Astrocyte (in vitro differentiated cells and primary cell): ENCODE measurements around the gene PPM1L. TPM values are rescaled to one million over a fixed set of nuclear protein-coding genes. Genes with fewer than 3 reads are reported as not detected.

Experiments used
- DNase-seq: peaks from one replicate; pipeline ENCODE4 v3.0.0-alpha.2; 2010; ENCODE audit warnings: low read depth
- FAIRE-seq: peaks from 2 replicates; lab custom pipeline; 2011; peaks lifted over from hg19 to GRCh38; lab: Jason Lieb, UNC
- H2AFZ ChIP-seq: 2 replicates; pipeline ENCODE4 v1.6.0; 2012; ENCODE audit warnings: low read depth, low read length, inconsistent platforms
- H3K27ac ChIP-seq: 2 replicates; pipeline ENCODE4 v1.5.1; 2011; ENCODE audit warnings: low read depth, low read length, inconsistent platforms
- H3K27me3 ChIP-seq: 2 replicates; pipeline ENCODE4 v1.6.0; 2011; ENCODE audit warnings: low read length, inconsistent platforms; ENCODE audit not compliant: insufficient read depth
- H3K36me3 ChIP-seq: 2 replicates; pipeline ENCODE4 v1.5.1; 2011; ENCODE audit warnings: low read length, inconsistent platforms; ENCODE audit not compliant: insufficient read depth
- H3K4me1 ChIP-seq: 2 replicates; pipeline ENCODE4 v1.5.1; 2011; ENCODE audit warnings: low read length, inconsistent platforms; ENCODE audit not compliant: insufficient read depth
- H3K4me2 ChIP-seq: 2 replicates; pipeline ENCODE4 v1.6.0; 2012; ENCODE audit warnings: low read length, inconsistent platforms
- H3K4me3 ChIP-seq: 2 replicates; pipeline ENCODE4 v1.5.1; 2011; ENCODE audit warnings: low read depth, mild to moderate bottlenecking, low read length, inconsistent platforms; ENCODE audit not compliant: insufficient read depth
- H3K79me2 ChIP-seq: 2 replicates; pipeline ENCODE4 v1.6.0; 2012; ENCODE audit warnings: mild to moderate bottlenecking, low read length, inconsistent platforms; ENCODE audit not compliant: insufficient read depth
- H3K9ac ChIP-seq: 2 replicates; pipeline ENCODE4 v1.6.0; 2012; ENCODE audit warnings: mild to moderate bottlenecking, low read length, inconsistent platforms
- H3K9me3 ChIP-seq: 2 replicates; pipeline ENCODE4 v1.5.1; 2012; ENCODE audit warnings: low read depth, mild to moderate bottlenecking, low read length, inconsistent platforms; ENCODE audit not compliant: insufficient read depth
- H4K20me1 ChIP-seq: 2 replicates; pipeline ENCODE4 v1.6.0; 2012; ENCODE audit warnings: low read length, inconsistent platforms; ENCODE audit not compliant: insufficient read depth
- H3K27ac Mint-ChIP-seq: one replicate; pipeline ENCODE4 v1.8.0; 2021; ENCODE audit warnings: mild to moderate bottlenecking, mixed read lengths; ENCODE audit not compliant: unreplicated experiment
- H3K27me3 Mint-ChIP-seq: one replicate; pipeline ENCODE4 v1.8.0; 2021; ENCODE audit warnings: low read depth, mixed read lengths; ENCODE audit not compliant: unreplicated experiment
- H3K36me3 Mint-ChIP-seq: one replicate; pipeline ENCODE4 v1.8.0; 2021; ENCODE audit warnings: low read depth, mixed read lengths; ENCODE audit not compliant: unreplicated experiment
- H3K4me1 Mint-ChIP-seq: one replicate; pipeline ENCODE4 v1.8.0; 2021; ENCODE audit warnings: low read depth, mixed read lengths; ENCODE audit not compliant: unreplicated experiment
- H3K4me3 Mint-ChIP-seq: one replicate; pipeline ENCODE4 v1.8.0; 2021; ENCODE audit warnings: mild to moderate bottlenecking, moderate library complexity, mixed read lengths; ENCODE audit not compliant: unreplicated experiment
- H3K9me3 Mint-ChIP-seq: one replicate; pipeline ENCODE4 v1.8.0; 2021; ENCODE audit warnings: mild to moderate bottlenecking, mixed read lengths; ENCODE audit not compliant: unreplicated experiment
- EZH2 ChIP-seq: IDR thresholded peaks from 2 replicates; pipeline ENCODE4 v1.6.1; 2012; ENCODE audit warnings: mild to moderate bottlenecking, low read length, inconsistent platforms; ENCODE audit not compliant: insufficient read depth
- total RNA-seq: library from RNA; stranded (reverse); gene quantifications from 2 replicates; pipeline ENCODE4 v1.2.1, GENCODE V29; 2021
- TF ChIP-seq, protein P1 (sequence below): IDR thresholded peaks from 2 replicates; pipeline ENCODE4 v1.5.1; 2011; ENCODE audit warnings: low read depth, mild to moderate bottlenecking, inconsistent platforms, low read length, moderate library complexity; ENCODE audit not compliant: insufficient read depth

Gene PPM1L
- total RNA-seq, 1 donor from 2014 or later = 6.3 TPM

- Mint-ChIP-seq H3K27me3 (peaks cover 1% of the 10 kb centered on the region), H3K9me3 (no peaks in the 10 kb centered on the region), H3K4me1 (peaks cover 9% of the 10 kb centered on the region), H3K4me3 (no peak overlapping the region), H3K27ac (no peak overlapping the region), H3K36me3 (no peaks in the 10 kb centered on the region)
- Histone ChIP-seq H4K20me1 (no peaks in the 10 kb centered on the region), H3K27me3 (no peaks in the 10 kb centered on the region), H3K36me3 (no peaks in the 10 kb centered on the region), H2AFZ (no peak overlapping the region), H3K27ac (no peak overlapping the region), H3K9me3 (no peaks in the 10 kb centered on the region), H3K4me3 (no peak overlapping the region), H3K4me1 (peaks cover 12% of the 10 kb centered on the region), H3K4me2 (peak overlapping the region; percentile 67), H3K9ac (no peak overlapping the region), H3K79me2 (no peaks in the 10 kb centered on the region)
- TF ChIP-seq EZH2 = no peak
- TF ChIP-seq, protein P1, sequence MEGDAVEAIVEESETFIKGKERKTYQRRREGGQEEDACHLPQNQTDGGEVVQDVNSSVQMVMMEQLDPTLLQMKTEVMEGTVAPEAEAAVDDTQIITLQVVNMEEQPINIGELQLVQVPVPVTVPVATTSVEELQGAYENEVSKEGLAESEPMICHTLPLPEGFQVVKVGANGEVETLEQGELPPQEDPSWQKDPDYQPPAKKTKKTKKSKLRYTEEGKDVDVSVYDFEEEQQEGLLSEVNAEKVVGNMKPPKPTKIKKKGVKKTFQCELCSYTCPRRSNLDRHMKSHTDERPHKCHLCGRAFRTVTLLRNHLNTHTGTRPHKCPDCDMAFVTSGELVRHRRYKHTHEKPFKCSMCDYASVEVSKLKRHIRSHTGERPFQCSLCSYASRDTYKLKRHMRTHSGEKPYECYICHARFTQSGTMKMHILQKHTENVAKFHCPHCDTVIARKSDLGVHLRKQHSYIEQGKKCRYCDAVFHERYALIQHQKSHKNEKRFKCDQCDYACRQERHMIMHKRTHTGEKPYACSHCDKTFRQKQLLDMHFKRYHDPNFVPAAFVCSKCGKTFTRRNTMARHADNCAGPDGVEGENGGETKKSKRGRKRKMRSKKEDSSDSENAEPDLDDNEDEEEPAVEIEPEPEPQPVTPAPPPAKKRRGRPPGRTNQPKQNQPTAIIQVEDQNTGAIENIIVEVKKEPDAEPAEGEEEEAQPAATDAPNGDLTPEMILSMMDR = no peak
- no peak for FAIRE-seq
- DNase-seq = no peak
Measured at GRCh38 chr3:161070252-161070930, 314.4 kb downstream of the PPM1L start.

GRCh38 chr3:161070980-161071663 lies 315.1 kb downstream of the PPM1L start:
- Histone ChIP-seq H3K4me1 (peaks cover 12% of the 10 kb centered on the region), H3K9me3 (no peaks in the 10 kb centered on the region), H4K20me1 (no peaks in the 10 kb centered on the region), H2AFZ (no peak overlapping the region), H3K4me3 (no peak overlapping the region), H3K27ac (no peak overlapping the region), H3K79me2 (no peaks in the 10 kb centered on the region), H3K9ac (no peak overlapping the region), H3K27me3 (no peaks in the 10 kb centered on the region), H3K36me3 (no peaks in the 10 kb centered on the region), H3K4me2 (no peak overlapping the region)
- H3K9me3 Mint-ChIP-seq = no peaks in the 10 kb centered on the region
- TF ChIP-seq EZH2 = no peak
- TF ChIP-seq, protein P1 = no peak
- H3K36me3 Mint-ChIP-seq = no peaks in the 10 kb centered on the region
- H3K4me1 Mint-ChIP-seq = peaks cover 9% of the 10 kb centered on the region
- no peak overlapping the region for H3K27ac Mint-ChIP-seq
- DNase-seq (no peak), FAIRE-seq (no peak)
- H3K27me3 Mint-ChIP-seq = peaks cover 1% of the 10 kb centered on the region
- H3K4me3 Mint-ChIP-seq = no peak overlapping the region

DNA sequence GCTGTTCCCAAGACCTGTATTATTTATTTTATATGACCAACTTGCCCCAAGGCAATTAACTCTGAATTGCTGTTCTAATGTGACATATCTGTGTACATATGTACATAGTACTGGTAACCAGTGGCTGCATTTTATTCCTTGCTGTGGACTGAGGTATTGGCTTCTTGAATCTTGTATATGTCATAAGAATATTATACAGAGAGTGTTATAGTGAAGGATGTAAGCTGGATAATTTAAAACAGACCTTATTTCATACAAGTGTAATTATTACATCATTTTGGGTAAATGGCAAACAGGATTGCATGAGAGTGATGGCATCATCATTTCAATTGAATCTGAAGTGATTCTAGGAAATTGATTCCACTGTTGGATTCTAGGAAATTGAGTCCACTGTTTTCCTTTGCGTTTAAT lies 316.2 kb downstream of the PPM1L start:
- no peak overlapping the region for H3K9ac ChIP-seq

More for the DNA sequence above, 316.2 kb downstream of the PPM1L start:
- Histone ChIP-seq H3K36me3 (no peaks in the 10 kb centered on the region), H3K4me2 (no peak overlapping the region), H3K4me3 (no peak overlapping the region), H4K20me1 (no peaks in the 10 kb centered on the region), H3K4me1 (peaks cover 12% of the 10 kb centered on the region), H3K27me3 (no peaks in the 10 kb centered on the region), H3K79me2 (no peaks in the 10 kb centered on the region), H3K27ac (no peak overlapping the region), H3K9me3 (no peaks in the 10 kb centered on the region), H2AFZ (no peak overlapping the region)
- Mint-ChIP-seq H3K9me3 (no peaks in the 10 kb centered on the region), H3K27ac (no peak overlapping the region), H3K27me3 (peaks cover 1% of the 10 kb centered on the region), H3K4me3 (no peak overlapping the region), H3K4me1 (peaks cover 9% of the 10 kb centered on the region), H3K36me3 (no peaks in the 10 kb centered on the region)
- TF ChIP-seq EZH2 = no peak
- TF ChIP-seq, protein P1 = no peak
- FAIRE-seq = no peak
- no peak for DNase-seq
